Left kidney (tissue), 1 donor: ENCODE measurements around the gene ITGAX. TPM values are rescaled to one million over a fixed set of nuclear protein-coding genes. Genes with fewer than 3 reads are reported as not detected.

Source experiments
- polyA plus RNA-seq: library from polyadenylated mRNA; unstranded; fragments of 120-200 nt; gene quantifications from one replicate; pipeline ENCODE4 v1.2.1, GENCODE V29; 2013; ENCODE audit not compliant: insufficient read length

ITGAX gene
- polyA plus RNA-seq, 1 donor = 0.53 TPM

Other genes with a start within 250 kb of the ITGAX start
- gene BCKDK, start 246.8 kb upstream of the ITGAX start, polyA plus RNA-seq = 33.6 TPM
- 73.8 TPM for gene KAT8, start 237.5 kb upstream of the ITGAX start, polyA plus RNA-seq
- 54.4 TPM for gene PRSS8, start 219.4 kb upstream of the ITGAX start, polyA plus RNA-seq
- gene PRSS36, start 205.1 kb upstream of the ITGAX start, polyA plus RNA-seq = 0.67 TPM
- 928 TPM for gene FUS, start 175.0 kb upstream of the ITGAX start, polyA plus RNA-seq
- 7.3 TPM for gene PYCARD, start 152.4 kb upstream of the ITGAX start, polyA plus RNA-seq
- 0.17 TPM for gene TRIM72, start 141.1 kb upstream of the ITGAX start, polyA plus RNA-seq
- not detected for gene PYDC1, start 138.0 kb upstream of the ITGAX start, polyA plus RNA-seq
- gene ITGAM, start 95.2 kb upstream of the ITGAX start, polyA plus RNA-seq = 1.5 TPM
- gene ITGAD, start 38.2 kb downstream of the ITGAX start, polyA plus RNA-seq = 0.52 TPM
- gene COX6A2, start 73.2 kb downstream of the ITGAX start, polyA plus RNA-seq = 0.85 TPM
- gene ZNF843, start 87.6 kb downstream of the ITGAX start, polyA plus RNA-seq = 2.4 TPM
- gene ARMC5, start 104.3 kb downstream of the ITGAX start, polyA plus RNA-seq = 10.5 TPM
- 36.6 TPM for gene TGFB1I1, start 117.0 kb downstream of the ITGAX start, polyA plus RNA-seq
- 62.1 TPM for gene SLC5A2, start 127.9 kb downstream of the ITGAX start, polyA plus RNA-seq
- 77.8 TPM for gene RUSF1, start 153.2 kb downstream of the ITGAX start, polyA plus RNA-seq
- gene AHSP, start 172.7 kb downstream of the ITGAX start, polyA plus RNA-seq = 3.0 TPM